ENCODE data around the gene RELN.

RELN gene

GRCh38 chr7:103690242-103690974 is 299.1 kb downstream of the RELN start:
- DNase-seq (ENCODE audit: low spot score) = no peak
- TF ChIP-seq CTCF (IDR thresholded peaks at IDR 0.05; ENCODE audit: extremely low read depth, missing control alignments) = no peak

- DNase-seq (ENCODE audit: low spot score) = no peak
- TF ChIP-seq CTCF (IDR thresholded peaks at IDR 0.05; ENCODE audit: extremely low read depth, missing control alignments) = no peak
These were observed 300.2 kb downstream of the RELN start for GRCh38 chr7:103689255-103689654.

- DNase-seq (ENCODE audit: low spot score) = no peak
- TF ChIP-seq CTCF (IDR thresholded peaks at IDR 0.05; ENCODE audit: extremely low read depth, missing control alignments) = no peak
These were observed 301.5 kb downstream of the RELN start for GRCh38 chr7:103687951-103688350.

- no peak for DNase-seq (ENCODE audit: low spot score)
These were observed 302.2 kb downstream of the RELN start for GRCh38 chr7:103687272-103687671.

GRCh38 chr7:103686763-103687162 is 302.7 kb downstream of the RELN start:
- DNase-seq (ENCODE audit: low spot score) = no peak
- TF ChIP-seq CTCF (IDR thresholded peaks at IDR 0.05; ENCODE audit: extremely low read depth, missing control alignments) = no peak

More at GRCh38 chr7:103687272-103687671, 302.2 kb downstream of the RELN start:
- no peak for TF ChIP-seq CTCF (IDR thresholded peaks at IDR 0.05; ENCODE audit: extremely low read depth, missing control alignments)

GRCh38 chr7:103686064-103686463 is 303.4 kb downstream of the RELN start:
- no peak for TF ChIP-seq CTCF (IDR thresholded peaks at IDR 0.05; ENCODE audit: extremely low read depth, missing control alignments)
- DNase-seq (ENCODE audit: low spot score) = no peak

GRCh38 chr7:103685646-103686045 is 303.8 kb downstream of the RELN start:
- TF ChIP-seq CTCF (IDR thresholded peaks at IDR 0.05; ENCODE audit: extremely low read depth, missing control alignments) = no peak

More at GRCh38 chr7:103685646-103686045, 303.8 kb downstream of the RELN start:
- DNase-seq (ENCODE audit: low spot score) = no peak

Measured in GM20000 (cell line).